Hematopoietic multipotent progenitor cell treated with erythropoietin and hydrocortisone succinate and interleukin-3 and kit ligand, for 4 days (in vitro differentiated cells): ENCODE results near the gene GABRB1.

Experiments
- DNase-seq: peaks from one replicate; pipeline ENCODE4 v3.0.0-alpha.2; 2015

Gene GABRB1

GRCh38 chr4:47413521-47413920 lies 382.2 kb downstream of the GABRB1 start:
- no peak for DNase-seq

- no peak for DNase-seq
Measured at GRCh38 chr4:47415719-47416118, 384.4 kb downstream of the GABRB1 start.

- no peak for DNase-seq
Measured at GRCh38 chr4:47418147-47418546, 386.8 kb downstream of the GABRB1 start.

GRCh38 chr4:47419296-47419695 lies 387.9 kb downstream of the GABRB1 start:
- no peak for DNase-seq

GRCh38 chr4:47425628-47426027 lies 394.3 kb downstream of the GABRB1 start:
- no peak for DNase-seq

- DNase-seq: no peak
Measured at GRCh38 chr4:47427935-47428334, 396.6 kb downstream of the GABRB1 start.

- peak; percentile 43 for DNase-seq
Measured at GRCh38 chr4:47432749-47433148, 401.4 kb downstream of the GABRB1 start.

- DNase-seq: no peak
Measured at GRCh38 chr4:47434931-47435330, 403.6 kb downstream of the GABRB1 start.

GRCh38 chr4:47442980-47443379 lies 411.6 kb downstream of the GABRB1 start:
- peak; percentile 70 for DNase-seq

- DNase-seq: peak; percentile 60
Measured at GRCh38 chr4:47444031-47444430, 412.7 kb downstream of the GABRB1 start.

GRCh38 chr4:47451657-47452056 lies 420.3 kb downstream of the GABRB1 start:
- DNase-seq: no peak

GRCh38 chr4:47462799-47463234 lies 431.4 kb downstream of the GABRB1 start:
- DNase-seq: peak; percentile 41

- peak; percentile 99 for DNase-seq
Measured at GRCh38 chr4:47463235-47463956, 432.0 kb downstream of the GABRB1 start, which contains the start of gene COMMD8. Gene COMMD8, minus strand, starts transcription at chr4:47463702. Its CDS starts 51 bp downstream, at chr4:47463651.

GRCh38 chr4:47465004-47465403 lies 433.6 kb downstream of the GABRB1 start:
- DNase-seq: peak; percentile 68

GRCh38 chr4:47466056-47466785 lies 434.9 kb downstream of the GABRB1 start:
- DNase-seq: no peak

- no peak for DNase-seq
Measured at GRCh38 chr4:47468706-47469365, 437.5 kb downstream of the GABRB1 start.

GRCh38 chr4:47469951-47470350 lies 438.6 kb downstream of the GABRB1 start:
- no peak for DNase-seq

- DNase-seq: no peak
Measured at GRCh38 chr4:47471064-47471463, 439.7 kb downstream of the GABRB1 start.

- peak; percentile 45 for DNase-seq
Measured at GRCh38 chr4:47471591-47471990, 440.2 kb downstream of the GABRB1 start.

GRCh38 chr4:47473141-47473750 lies 441.9 kb downstream of the GABRB1 start:
- peak; percentile 67 for DNase-seq

- peak; percentile 21 for DNase-seq
Measured at GRCh38 chr4:47474799-47475198, 443.4 kb downstream of the GABRB1 start.

GRCh38 chr4:47475411-47475810 lies 444.0 kb downstream of the GABRB1 start:
- no peak for DNase-seq
